NCI-H345 treated with DMSO at 0.1 percent for 48 hours (cell line): ENCODE results near the gene RNF224.

Experiments used
- DNase-seq: peaks from one replicate; lab custom pipeline; 2025; ENCODE audit not compliant: unreplicated experiment; lab: John Stamatoyannopoulos, UW

The RNF224 gene

DNA sequence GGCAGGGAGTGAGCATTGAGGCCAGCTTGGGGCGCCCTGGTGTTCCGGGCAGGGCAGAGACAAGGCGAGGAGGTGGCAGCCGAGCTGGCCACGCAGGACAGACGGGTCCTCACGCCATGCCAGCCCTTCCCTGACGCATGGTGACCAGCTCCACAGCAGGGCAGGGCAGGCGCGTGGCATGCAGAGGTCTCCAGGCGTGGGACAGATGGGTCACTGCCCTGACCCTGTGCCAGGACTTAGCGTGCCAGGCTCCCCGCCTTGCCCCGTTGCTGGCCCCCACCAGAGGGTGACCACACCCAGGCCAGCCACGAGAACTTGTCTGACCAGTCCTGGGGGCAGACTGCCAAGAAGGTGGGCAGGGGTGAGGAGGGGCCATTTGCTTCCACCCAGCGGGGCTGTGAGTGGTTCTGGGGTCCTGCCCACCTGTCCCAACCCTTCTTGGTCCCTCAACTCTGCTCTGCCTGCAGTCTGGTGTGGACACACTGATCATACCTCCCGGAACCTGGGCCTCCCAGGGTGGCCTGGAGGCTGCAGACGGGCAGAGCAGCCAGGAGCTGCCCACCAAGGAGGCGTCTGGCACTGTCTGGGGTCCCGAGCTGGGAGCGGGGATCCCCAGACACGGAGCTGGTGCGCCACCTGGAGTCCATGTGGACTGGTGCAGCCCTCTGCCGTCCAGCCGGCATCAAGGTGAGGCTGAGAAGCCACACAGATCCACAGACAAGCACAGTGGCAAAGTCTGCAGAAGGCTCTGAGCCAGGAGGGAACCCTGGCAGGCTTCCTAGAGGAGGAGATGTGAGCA lies at the start of gene RNF224:
Gene RNF224, plus strand, starts transcription at position 449 of the 799 bp plus-strand sequence. CDS start 834 bp downstream, outside the sequence.
- peak; percentile 37 for DNase-seq

DNA sequence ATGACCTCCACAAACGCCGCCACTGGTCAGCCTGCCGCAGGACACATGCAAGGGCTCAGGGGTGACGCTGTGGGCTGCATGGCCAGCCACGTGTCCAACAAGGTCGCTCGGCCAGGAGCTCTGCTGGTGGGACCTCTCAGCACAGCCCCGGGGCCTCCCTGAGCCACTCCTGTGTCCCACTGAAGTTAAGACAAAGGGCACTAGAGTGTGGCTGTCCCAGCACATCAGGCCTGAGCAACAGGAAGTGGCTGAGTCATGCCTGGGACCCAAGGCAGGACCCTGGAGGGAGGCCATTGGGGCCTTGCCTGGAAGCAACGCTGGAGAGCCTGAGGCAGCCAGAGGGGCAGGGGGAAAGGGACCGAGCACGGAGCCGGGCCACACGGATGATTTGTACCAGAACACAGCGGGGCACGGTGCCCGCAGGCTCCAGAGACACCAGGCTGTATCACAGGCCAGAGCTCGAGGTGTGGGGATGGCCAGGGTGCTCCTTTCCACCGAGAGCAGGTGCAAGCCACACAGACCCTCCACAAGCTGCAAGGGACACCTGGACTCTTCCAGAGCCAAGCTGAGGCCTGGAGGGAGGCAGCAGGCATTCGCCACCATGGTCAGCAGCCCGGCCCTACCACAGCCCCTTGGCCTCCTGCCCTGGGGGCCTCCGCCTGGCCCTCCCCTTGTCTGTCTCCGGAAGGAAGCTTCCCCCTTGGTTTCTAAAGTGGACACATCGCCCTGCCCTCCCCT lies 48.9 kb upstream of the RNF224 start:
- no peak for DNase-seq

DNA sequence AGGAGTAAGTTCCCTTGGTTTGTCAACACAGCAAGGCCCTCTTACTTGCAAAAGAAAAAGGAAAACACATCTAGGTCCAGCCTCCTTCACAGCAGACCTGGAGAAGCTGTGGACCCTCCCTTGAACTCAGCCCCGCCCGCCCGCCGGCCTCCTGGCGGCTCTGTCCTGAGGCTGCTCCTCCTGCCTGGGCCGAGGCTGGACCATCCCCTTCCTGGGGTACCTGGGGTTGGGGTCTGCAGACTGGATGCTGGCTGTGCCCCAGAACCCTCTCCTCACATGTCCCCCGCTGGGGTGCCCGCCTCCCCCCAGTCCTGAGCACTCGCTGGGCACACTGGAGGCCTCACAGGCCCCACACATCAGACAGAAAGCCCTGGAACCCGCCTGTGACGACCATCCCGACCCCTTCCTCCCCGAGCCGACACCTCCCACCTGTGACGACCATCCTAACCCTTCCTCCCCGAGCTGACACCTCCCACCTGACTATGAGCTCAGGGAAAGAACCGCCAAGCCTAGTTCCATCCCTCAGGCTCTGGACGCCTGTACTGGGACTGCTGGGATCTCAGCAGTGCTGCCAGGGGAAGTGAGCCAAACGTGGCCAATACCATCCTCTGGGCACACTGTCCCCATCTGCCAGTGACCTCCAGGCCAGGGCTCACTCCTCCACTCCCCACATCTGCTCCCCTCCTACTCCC lies 48.2 kb upstream of the RNF224 start:
- no peak for DNase-seq

DNA sequence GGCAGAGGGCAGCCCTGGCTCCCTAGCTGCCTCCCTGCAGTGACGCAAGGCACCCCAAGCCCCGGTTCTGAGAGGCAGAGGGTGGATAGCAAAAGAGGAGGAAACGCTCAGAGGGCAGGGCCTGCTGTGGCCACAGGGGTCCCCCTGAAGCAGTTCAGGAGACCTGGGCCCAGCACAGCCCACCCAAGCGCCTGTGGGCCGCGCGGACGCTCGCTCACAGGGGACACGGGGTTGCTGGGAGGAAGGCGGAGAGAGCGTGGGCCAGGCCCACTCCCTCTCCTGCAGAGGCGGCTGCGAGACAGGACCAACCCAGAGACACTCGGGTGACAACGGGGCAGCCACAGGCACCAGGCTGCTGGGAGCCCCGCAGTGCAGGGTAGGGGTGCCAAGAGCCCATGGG lies 47.5 kb upstream of the RNF224 start:
- no peak for DNase-seq

DNA sequence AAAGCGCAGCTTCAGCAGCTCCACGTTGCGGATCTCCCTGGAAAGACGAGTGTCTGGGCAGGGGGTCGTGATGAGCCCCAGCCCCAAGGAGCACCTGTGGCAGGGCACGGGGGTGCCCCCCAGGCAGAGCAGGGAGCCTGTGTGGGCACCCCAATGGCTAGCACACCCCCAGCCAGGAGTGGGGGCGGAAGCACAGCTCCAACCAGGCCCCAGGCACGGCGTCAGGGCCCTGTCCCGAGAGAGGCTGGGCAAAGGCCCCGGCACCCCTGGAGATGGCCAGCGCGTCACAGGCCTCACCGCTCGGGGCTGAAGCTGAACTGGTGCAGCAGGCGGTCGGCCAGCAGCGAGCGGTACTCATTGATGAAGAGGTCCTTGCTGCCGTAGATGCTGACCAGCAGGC lies 46.8 kb upstream of the RNF224 start:
- no peak for DNase-seq

DNA sequence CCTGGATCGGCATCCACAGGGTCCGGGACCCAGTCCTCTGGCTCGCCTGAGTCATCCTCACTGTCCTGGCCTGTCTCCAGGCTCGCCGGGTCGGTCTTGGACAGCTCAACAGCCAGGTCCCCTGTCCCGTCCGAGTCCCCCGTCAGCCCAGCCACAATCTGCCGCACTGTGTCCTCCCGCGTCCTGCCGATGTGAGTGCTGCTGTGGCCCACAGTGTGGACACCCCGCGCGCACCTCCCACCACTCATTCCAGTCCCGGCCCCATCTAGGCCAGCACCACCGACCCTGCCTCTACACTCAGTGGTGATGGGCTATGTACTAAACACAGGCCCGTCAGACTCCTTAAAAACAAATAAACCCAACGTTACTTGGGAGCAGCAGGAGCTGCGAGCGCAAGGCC lies 45.6 kb upstream of the RNF224 start:
- no peak for DNase-seq

DNA sequence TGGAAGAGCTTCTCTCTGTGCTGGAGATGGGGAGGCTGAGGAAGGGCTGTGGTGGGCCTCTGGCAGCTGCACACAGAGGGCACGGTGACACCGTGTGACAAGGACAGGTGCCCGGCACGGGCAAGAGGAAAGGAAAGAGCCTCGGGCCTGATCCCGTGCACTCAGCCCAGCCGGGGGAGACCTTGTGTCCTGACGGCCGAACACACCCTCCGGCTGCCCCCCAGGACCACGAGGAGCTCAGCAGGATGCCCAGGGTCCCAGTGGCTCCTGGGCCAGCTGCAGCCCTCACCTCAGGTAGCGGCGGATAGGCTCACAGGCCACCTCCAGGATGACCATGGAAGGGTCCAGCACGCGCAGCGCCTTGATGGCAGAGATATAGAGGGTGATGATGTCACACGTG lies 44.5 kb upstream of the RNF224 start:
- no peak for DNase-seq

DNA sequence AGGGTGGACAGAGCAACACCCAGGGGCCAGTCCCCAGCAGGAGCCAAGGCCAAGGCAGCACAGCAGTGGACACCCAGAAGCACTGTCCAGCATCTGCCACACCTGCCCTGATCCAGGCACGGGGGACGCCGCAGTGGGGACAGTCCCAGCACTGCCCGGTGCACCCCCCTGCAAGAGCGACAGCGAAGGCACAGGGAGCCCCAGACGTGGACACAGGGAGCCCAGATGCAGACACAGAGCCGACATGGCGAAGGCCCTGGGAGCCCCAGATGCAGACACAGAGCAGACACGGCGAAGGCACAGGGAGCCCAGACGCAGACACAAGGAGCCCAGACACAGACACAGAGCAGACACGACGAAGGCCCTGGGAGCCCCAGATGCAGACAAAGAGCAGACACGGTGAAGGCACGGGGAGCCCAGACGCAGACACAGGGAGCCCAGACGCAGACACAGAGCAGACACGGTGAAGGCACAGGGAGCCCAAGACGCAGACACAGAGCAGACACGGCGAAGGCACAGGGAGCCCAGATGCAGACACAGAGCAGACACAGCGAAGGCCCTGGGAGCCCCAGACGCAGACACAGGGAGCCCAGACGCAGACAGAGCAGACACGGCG lies 43.2 kb upstream of the RNF224 start:
- DNase-seq, result no peak

DNA sequence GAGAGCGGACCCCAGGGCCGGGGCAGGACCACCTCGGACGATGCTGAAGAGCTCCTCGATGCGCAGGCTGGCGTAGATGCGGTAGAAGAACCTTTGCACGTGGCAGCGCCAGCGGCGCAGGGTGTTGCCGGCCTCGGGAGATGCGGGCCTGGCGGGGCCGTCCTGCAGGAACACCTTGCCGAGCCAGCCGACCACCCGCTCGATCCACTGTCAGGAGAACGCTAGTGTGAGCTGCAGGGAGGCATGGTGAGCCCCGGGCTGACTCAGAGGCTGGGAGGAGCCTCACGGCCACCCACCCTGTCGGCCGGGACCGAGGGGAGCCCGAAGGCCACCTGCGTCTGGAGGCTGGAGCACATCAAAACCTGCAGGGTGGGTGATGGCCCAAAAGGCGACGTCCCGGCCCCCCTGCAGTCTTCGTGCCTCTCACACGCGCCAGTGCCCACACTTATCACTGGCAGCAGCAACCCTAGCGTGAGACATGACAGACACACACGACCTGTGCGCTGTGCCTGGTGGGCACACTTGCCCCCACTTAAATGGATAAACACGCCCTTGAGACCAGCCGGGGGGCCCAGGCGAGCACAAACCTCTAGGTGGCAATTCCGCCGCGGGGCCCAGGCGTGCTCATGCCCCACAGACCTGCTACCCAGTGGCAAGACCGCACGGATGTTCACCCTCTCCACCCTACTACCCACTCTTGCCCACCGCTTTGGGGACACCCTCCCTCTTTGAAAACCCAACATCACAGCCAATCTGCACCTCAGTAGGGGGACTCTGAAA lies 42.2 kb upstream of the RNF224 start:
- DNase-seq, result no peak

DNA sequence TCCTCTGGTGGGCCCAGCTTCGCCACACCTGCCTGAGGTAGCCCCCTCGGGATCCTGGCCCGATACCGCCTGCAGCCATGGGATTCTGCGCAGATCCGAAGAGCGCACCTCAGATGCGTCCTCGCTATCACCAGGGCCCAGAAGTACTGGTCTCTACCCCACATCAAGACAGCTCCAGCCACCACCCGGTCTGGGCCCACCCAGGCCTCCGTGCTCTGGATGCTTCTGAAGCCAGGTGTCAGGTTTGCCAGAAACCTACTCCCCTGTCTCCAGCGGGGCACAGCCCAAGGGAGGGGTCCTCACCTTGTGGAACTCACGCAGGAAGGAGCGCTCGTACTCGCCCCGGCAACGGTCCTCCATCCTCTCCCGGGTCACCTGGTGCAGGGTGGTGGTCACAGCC lies 41.4 kb upstream of the RNF224 start:
- DNase-seq, result no peak

DNA sequence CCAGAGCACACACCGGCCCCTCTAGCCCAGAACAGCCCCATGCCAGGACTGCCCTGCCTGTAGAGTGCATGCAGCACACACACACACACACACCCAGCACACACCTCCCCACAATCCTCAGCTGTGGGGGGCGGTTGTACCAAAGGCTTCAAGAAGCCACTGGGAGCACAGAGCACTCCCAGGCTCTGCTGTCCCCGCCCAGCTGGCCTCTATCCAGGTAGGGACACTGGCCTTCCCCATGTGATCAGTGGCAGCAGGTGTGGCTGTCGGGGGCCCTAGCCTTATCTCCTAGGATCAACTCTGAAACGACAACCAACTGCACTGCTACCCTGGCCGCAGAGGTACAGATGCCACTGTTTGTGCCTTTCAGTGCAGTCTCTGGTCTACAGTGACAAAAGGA lies 40.9 kb upstream of the RNF224 start:
- DNase-seq, result no peak

DNA sequence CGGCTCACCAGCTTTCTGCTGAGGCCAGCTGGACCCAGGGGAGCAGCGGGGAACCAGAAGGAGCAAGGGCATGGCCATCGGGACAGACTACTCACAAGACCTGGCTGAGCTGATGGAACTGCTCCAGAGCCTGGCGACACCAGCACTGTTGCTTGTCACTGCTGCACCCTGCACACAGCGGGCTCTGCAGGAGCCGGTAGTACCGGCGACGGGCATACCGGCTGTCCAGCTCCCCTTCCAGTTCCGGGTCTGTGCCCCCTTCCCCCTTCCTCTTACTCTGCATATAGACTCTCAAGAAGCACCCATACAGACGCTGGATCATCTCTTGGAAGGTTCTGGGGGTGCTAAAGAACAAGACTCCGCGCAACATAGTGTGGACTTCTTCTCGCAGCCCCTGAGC lies 39.9 kb upstream of the RNF224 start:
- no peak for DNase-seq

DNA sequence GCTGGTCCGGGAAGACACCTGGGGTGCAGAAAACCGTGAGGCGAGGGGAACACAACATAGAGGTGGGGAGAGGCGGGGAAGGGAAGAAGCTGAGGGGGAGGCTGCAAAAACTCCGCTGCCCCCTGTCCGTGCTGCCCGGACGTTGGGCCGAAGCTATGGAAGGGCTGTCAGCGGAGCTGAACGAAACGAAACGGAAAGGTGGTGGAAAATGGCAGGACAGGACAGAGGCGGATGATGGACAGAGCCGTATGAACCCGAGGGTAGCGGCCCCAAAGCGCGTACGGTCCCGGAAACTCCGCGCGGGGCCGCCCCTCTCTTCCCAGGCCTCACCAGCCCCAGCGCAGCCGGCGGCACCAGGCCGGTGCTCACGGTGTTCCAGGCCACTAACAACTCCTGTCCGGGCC lies 39.2 kb upstream of the RNF224 start:
- no peak for DNase-seq

DNA sequence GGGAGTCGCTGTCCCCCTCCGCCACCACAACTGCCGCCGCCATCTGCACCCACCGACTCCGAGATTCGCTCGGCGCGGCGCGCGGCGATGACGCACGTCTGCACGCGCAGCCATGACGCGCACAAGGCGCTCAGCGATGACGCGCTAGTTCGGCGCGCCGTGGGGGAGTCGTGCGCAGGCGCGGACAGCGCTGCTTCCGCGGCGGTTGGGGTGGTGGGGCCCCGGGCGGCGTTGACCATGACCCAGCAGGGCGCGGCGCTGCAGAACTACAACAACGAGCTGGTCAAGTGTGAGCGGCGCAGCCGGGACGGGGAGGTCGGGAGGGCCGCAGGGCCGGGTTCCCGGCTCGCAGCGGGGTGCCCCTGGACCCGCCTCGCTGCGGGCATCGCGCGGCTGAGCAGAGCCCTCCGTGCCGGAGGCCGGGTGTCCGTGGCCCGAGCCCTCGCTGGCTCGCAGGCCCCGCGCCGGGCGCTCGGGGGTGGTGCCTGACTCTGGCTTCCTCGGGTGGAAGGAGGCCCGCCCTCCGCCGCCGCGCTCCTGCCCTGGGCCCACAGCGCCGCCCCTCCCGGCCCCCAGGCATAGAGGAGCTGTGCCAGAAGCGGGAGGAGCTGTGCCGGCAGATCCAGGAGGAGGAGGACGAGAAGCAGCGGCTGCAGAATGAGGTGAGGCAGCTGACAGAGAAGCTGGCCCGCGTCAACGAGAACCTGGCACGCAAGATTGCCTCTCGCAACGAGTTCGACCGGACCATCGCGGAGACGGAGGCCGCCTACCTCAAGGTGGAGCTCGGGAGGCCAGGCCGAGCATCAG lies 38.6 kb upstream of the RNF224 start, which contains the start of the genes ANAPC2 and SSNA1:
Gene ANAPC2, minus strand, starts transcription at position 71 of the 807 bp plus-strand sequence. Its CDS starts 28 bp downstream, at position 43.
Gene SSNA1, plus strand, starts transcription at position 187 of the 807 bp plus-strand sequence. Its CDS starts 51 bp downstream, at position 238.
- peak; percentile 74 for DNase-seq

DNA sequence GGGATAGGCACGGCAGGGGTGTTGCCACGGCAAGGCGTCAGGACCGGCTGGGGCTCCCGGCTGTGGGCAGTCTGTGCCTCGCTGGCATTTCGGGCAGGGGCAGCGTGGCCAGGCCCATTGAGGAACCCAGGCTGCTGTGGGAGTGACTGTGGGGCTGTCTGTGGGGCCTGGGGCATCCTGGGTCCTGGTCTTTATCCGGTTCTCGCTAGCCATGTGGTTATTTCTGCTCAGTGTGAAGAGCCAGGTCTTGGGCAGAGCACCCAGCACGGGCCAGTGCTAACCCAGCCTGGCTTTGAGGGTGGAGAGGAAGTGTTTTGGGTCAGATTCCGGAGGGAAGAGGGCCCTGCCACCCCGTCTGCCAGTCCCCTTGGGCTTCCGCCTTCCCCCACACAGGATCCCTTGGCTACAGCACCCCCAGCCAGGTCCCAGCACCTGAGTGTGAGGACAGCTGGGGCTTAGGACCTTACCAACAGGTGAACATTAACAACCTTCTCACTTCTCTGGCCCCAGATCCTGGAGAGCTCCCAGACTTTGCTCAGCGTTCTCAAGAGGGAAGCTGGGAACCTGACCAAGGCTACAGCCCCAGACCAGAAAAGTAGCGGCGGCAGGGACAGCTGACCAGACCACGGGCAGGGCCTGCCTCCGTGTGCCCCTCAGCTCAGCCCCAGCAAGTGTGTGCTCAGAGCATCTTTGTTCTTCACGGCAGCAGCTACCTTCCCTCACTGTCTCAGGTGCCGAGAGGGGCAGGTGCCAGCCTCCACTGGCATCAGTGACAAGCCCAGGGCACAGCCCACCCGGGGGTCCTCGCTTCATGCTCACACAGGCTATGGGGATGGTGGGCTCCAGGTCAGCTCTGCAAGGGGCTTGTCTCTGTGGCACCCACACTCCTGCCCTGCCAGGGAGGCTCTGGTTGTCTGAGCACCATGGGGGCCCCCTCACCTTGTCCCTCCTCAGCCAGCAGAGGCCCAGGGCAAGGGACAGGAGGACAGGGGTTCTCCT lies 37.7 kb upstream of the RNF224 start:
- no peak for DNase-seq

DNA sequence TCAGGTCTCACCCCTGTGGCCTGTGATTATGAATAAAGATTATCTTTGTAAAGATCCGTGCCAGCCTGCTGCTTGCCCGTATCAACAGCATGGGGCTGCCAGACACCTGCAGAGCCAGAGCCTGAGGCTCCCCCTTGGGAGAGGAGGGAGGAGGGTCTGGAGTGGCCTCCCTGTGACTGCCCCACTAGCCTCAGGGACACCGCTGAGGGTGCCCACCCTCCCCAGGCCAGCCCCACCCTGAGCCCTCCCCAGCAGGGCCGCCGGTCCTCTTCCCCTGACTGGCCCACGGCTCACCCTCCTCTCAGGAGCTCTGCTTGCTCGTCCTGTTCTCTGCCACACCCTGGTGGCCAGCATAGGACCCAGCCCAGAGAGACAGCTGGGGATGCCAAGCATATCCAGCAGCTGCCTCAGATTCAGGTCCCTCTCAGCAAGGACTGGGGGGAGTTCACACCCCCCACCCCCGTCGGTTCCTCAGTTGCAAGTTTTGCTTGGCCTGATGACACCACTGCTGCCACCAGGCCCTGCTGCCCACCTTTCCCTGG lies 36.9 kb upstream of the RNF224 start:
- no peak for DNase-seq

DNA sequence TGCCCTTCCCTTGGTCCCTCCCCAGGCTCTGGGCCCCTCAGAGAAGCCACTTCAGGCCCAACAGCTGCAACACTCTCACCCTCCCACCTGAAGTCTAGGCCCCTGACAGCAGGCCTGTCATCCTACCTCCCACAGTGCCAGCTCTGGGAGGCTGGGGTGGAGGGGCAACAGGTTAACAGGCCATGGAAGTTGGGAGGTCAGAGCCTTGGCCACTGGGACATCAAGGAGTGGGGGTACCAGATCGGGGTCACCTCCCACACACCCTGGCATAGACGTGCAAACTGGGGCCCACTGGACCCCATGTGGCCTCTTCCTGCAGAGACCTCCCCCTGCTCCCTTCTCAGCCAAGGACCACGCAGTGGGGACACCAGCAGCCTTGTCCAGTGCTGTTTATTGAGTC lies 36.1 kb upstream of the RNF224 start:
- DNase-seq, result no peak
